Effector CD4-positive, alpha-beta T cell (primary cell): Measurements from ENCODE around the gene KRT16.
"Not testable (repeated sequence)": the region's sequence is repeated elsewhere in the genome, so short reads cannot be mapped to it uniquely, and the experiment has no call there.

Source experiments
- DNase-seq: peaks from one replicate; pipeline ENCODE4 v3.0.0-alpha.2; 2020

Gene KRT16

DNA sequence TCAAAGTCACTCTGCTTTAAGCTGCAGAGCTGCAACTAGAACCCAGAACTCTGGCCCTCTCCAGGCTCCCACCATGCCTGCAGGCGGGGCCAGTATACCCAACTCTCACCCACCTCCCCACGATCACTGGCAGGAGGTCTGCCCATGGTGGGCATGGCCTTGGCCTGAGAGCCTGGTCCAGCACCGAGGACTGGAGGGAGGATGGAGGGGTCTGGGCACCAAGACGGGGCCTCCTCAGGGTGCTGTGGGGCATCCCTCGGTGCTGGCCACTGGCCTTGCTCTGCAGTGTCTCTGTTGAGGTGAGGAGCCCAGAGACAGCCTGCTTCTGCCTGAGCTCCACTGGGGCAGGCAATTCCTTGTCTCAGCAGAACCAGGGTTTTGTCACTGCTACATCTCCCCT, 1.5 kb upstream of the KRT16 start:
- no peak for DNase-seq

DNA sequence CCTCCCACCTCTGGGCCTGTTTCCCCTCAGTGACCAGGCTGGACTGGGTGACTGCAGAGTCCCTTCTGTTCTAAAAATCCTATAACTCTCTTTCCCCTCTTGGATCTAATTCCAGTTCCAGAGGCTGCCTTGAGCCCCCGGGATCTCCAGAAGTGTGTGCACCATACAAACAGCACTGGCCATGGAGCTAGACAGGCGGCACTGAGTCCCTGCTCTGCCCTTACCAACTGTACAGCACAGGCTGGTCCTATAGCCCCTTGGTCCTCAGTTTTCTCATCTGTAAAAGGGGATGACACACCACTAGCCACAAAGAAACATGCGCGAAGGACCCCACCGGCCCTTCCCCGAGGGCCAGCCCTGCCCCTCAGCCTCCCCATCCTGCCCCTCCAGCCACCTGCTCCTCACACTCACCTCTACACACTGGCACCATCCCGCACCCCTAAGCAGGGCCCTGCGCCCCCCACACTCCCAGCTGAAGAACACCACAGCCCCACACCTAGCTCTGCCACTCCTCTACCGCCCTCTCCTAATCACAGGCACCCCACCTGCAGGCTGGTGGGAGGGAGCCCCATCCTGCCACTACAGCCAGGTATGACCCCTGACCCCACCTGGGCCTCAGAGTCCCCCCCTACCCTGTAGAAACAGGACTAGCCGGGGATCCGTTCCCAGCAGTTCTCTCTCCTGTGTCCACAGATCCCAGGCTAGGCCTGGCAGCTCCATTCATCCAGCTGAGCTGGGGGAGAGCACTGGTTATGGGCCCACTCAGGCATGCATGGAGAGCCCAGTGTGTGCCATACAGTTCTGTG, 913 bp upstream of the KRT16 start:
- no peak for DNase-seq

GRCh38 chr17:41610965-41611640, 1.5 kb downstream of the KRT16 start:
- no peak for DNase-seq

DNA sequence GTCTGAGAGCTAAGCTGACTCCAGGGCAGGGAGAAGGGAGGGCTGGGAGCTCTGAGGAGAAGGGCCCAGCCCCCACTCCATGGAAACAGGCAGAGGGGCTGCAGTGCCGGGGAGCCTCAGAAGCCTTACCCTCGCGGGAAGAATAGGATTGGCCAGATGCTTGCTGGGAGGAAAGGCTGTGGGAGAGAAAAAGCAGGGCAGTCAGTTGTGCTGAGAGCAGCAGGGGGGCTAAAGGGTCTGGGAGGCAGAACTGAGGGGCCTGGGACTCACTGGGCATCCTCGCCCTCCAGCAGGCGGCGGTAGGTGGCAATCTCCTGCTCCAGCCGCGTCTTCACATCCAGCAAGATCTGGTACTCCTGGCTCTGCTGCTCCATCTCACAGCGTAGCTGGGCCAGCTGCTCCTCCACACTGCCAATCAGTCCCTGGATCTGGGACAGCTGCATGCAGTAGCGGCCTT, 2.5 kb downstream of the KRT16 start:
- DNase-seq = not testable (repeated sequence)

DNA sequence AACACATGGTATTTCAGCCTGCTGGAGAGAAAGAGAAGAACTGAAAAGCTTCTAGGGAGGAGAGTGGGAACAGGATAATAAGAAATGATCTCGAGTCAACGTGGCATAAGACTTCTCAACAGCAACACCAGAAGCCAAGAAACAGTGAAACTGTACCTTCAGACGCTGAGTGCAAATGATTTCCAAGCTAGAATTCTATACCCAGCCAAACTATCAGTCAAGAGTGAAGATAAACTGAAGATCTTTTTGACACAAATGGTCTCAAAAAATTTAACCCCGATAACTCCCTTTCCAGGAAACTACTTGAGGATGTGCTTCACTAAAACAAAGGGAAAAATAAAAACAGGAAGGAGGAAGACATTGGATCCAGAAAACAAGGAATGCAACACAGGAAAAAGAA, 5.6 kb downstream of the KRT16 start:
- not testable (repeated sequence) for DNase-seq

- DNase-seq = no peak
Measured at GRCh38 chr17:41602524-41602923, 10.0 kb downstream of the KRT16 start.

DNA sequence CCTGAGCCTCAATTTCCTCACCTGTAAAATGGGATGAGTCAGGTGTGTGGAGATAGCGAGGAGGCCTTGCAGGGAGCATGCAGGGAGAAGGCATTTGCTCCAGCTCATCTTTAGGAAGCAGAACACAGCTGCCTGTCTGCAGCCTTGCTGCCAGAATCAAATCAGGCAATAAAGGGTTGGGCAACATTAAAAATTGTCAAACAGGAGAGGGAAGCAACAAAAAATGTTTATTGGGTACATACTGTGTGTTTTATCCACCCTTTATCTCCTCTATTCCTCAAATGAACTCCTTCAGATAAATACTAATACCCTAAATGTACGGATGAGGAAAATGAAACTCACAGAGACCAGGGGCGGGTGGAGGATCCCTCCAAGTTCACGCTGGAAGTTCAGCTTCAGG, 12.2 kb downstream of the KRT16 start:
- DNase-seq = no peak

- no peak for DNase-seq
Measured at GRCh38 chr17:41599680-41600079, 12.9 kb downstream of the KRT16 start.

DNA sequence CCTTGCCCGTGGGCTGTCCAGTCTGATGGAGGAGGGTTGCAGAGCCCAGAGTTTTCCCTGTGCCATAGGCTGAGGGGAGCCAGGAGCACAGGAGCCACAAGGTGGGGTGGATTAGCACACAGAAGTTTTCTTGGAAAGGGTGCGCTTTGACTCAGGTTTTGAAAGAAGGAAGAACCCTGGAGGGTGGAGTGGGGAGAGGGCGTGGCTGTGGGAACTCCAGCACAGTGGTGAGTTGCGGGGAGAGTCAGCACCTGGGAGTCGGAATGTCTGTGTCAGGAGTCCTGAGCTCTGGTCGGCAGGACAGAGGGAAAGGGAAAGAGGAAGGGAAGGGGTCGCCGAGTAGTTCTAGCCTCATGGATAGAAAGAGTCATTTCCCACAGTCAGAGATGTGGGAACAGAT, 17.0 kb downstream of the KRT16 start:
- DNase-seq = no peak

- no peak for DNase-seq
Measured at GRCh38 chr17:41594363-41594915, 18.1 kb downstream of the KRT16 start.

GRCh38 chr17:41593306-41593981, 19.1 kb downstream of the KRT16 start:
- no peak for DNase-seq

DNA sequence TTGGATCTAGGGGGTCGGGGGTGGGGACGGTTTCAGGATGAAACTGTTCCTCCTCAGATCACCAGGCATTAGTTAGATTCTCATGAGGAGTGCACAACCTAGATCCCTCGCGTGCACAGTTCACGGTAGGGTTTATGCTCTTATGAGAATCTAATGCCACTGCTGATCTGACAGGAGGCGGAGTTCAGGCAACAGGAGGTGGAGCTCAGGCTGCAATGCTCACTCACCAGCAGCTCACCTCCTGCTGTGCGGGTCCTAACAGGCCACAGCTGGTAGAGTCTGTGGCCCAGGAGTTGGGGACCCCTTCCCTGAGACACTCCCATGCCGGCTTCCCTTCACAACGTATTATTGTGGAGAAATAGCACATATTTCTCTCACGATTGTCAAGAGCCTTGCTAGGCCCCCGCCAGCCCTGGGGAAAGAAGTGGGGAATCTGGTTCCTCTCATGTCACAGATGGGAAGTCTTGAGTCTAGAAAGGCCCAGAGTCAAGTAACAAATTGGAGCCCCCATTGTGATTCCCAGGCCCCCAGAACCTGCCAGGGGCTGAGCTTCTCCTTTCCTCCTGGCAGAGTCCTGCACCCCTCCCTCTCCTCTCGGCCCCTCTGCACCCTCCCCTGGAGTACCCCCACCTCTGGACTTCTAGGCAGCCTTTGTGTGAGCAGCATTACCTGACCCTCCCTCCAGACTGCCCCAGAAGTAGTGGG, 19.8 kb downstream of the KRT16 start:
- no peak for DNase-seq

- no peak for DNase-seq
Measured at GRCh38 chr17:41589301-41589700, 23.3 kb downstream of the KRT16 start.

DNA sequence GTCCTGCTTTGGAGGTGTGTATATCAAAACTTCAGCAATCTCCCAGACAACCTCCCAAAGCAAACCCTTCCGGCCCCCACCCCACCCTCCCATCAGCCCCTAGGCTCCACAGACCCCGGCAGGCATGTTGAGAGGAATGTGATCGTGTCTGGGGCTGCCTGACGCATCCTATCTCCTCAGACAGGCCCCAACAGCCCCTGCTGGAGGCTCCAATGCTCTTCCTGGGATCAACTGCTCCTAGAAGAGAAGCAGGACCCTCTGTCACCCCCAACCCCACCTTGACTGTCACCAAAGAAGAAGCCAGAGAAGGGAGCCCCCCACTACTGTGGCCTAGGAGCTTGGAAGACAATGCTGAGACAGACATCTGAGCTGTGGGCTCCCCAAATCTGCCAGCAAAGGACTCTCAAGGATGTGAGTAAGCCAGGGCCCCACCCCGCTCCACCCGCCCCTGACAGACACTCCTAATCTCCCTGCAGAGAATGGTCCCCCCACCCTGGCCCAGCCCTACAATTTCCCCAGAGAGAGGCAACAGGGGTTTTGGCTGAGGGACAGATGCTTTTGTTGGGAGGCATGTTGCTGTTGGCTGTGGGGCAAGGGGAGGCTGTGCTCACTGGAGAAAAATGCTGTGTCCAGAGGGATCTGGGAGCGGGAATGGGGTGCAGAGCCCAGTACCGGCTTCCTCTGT, 24.3 kb downstream of the KRT16 start:
- no peak for DNase-seq

GRCh38 chr17:41586863-41587495, 25.6 kb downstream of the KRT16 start, which contains the start of gene KRT14:
KRT14 (minus strand) TSS chr17:41586895; CDS start chr17:41586834, 61 bp downstream.
- no peak for DNase-seq

DNA sequence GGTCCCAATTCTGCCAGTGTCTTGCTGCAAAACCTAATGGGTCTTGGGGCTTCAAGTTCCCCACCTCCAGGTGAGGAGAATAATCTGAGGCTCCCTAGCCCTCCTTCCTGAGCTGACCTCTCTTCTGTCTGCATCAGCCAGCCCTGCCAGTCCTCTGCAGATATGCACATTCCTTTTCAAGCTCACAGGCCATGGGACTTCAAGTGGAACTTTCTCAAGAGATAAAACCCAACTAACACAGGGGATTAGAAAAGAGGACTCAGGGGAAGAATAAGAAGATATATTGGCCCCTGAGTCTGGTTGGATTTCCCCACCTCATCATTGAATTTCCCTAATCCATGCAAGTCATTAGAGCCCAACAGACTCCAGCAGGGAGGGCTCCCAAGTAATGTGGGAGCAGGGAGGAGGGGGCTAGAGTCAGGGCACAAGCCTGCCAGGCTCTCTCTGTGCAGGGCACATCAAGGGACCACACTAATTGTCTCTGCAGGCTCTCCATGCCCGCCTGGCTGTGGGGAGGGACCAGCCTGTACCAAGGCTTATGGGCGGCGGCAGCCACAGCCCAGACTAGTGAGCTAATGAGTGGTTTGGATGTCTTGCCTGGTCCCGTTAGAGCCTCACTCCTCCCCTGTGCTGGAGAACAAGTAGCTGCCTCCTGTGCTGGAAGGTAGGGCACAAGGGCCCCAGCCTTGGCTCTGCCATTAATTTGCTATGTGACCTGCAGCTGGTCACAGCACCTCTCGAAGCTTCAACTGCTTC, 27.1 kb downstream of the KRT16 start:
- no peak for DNase-seq

- DNase-seq = not testable (repeated sequence)
Measured at GRCh38 chr17:41584331-41584927, 28.1 kb downstream of the KRT16 start.

- no peak for DNase-seq
Measured at GRCh38 chr17:41583137-41584127, 29.1 kb downstream of the KRT16 start.
